ENCODE measurements around the gene DCPS.

DNA sequence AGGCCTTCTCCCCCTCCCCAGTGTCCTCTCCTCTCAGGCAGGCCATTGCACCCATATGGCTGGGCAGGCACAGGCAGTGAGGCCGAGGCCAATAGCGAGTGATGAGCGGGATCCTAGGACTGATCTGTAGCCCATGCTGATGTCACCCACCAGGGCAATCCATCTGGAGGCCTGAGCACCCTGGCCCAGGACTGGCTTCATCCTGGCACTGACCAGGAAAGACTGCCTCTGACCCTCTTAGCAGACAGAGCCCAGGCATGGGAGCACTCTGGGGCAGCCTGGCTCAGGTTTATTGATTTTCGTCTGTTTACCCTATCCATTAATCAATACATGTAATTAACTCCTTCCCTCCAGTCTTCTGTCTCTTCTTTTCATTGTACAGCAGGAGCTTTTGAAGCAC is 26.1 kb upstream of the DCPS start:
- TF ChIP-seq EZH2 (IDR thresholded peaks at IDR 0.05), result no peak
- no peak for TF ChIP-seq POLR2AphosphoS5 (IDR thresholded peaks at IDR 0.05; ENCODE audit: borderline replicate concordance, low read depth, low read length)
